Activated CD8-positive, alpha-beta memory T cell treated with anti-CD3 and anti-CD28 coated beads, Interleukin-2, amount 50 U/mL, for 48 hours (primary cell): Measurements from ENCODE around the gene HIVEP3.

Source experiments
- DNase-seq: peaks from one replicate; pipeline ENCODE4 v3.0.0-alpha.2; 2020

Gene HIVEP3

DNA sequence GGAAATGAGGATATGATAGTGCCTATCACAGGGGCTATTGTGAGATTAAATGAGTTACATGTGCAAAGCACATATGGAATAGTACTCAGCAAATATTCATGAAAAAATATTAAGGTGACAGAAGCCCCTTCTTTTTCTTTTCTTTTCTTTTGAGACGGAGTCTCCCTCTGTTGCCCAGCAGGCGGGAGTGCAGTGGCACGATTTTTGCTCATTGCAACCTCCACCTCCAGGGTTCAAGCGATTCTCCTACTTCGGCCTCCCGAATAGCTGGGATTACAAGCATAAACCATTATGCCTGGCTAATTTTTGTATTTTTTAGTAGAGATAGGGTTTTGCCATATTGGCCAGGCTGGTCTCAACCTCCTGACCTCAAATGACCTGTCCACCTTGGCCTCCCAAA, 139.4 kb downstream of the HIVEP3 start:
- DNase-seq, result no peak

DNA sequence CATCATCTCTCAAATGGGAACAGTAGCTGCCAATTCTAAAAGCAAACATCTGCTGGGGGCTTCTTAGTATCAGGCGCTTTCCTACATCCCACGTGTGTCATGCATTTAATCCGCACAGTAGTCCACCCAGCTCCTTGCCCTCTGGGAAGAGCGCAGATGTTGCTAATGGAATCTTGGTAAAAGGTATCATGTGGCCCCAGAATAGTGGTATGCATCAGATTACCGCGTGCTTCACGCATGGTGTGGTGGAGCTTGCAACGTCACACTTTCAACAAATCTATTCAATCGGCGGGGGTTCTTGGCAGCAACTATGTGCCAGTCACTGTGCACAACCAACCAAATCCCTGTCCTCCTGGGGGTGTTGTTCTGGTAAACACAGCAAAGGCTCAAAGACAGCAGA, 141.0 kb downstream of the HIVEP3 start:
- no peak for DNase-seq

DNA sequence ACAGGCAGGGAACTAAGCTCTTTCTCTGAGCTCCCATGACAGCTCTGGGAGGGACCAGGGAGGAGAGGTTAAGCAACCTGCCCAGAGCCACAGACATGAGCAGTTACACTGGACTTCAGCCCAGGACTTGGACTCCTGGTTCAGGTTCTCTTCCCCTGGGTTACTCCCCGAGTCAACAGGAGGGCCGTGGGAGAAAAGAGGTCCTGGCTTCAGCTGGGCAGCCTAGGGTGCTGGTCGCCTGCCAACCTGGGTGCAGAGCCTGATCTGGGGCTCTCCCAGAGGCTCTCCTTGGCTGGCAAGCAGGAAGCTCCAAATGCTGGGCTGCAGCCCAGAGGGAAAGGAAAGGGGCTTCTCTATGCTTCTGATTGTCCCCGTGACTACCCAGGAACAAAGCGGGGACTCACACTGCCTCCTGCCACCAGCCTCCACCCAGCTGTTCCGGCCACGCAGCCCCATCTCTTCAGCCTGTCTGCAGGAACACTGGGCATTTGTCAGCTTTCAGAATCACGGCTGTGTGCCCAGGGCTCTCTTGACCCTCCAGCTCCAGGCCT, 141.8 kb downstream of the HIVEP3 start:
- DNase-seq, result no peak

DNA sequence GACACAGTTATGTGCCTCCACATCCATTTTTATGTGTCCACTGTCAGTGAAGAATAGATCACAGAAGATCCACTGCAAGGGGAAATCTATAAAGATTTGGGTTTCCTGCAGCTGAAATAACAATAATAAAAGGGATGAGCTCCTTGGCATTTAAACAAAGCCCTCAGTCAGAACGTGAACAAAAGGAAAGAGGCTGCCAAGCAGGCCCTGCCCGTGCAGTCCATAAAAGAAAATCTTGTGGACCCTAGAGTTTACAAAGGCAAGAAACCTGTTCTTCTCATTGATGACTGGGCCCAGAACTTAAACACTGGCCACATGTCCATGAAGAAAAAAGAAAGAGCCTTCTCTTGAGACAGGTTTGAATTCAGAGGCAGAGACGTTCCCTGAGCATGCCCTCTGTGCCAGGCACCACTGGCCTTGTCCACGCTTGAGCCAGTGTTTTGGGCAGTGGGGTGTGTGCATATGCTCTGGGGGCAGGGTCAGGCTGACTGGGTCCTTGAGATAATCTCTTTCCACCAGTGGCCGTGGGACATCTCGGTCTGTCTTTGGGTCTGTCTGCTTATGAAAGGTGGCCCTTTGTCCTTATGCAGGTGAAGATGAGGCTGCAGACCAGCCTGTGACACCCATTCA, 142.7 kb downstream of the HIVEP3 start:
- no peak for DNase-seq

DNA sequence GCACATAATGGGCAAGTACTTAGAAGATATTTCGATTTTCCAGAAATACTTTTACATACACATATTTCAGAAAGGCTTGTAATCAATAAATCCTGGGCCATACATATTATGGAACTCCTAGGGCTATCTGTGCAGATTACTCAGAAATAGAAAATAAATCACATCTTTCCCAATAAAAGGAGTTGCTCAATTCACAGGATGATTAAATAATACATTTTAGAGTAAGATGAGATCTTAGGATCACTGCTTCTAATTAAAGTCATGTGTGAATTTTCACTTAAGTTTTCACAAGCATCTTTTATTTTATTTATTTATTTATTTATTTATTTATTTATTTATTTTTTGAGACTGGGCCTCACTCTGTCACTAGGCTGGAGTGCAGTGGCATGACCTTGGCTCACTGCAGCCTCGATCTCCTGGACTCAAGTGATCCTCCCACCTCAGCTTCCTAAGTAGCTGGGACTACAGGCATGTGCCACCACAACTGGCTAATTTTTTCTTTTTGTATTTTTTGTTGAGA, 144.2 kb downstream of the HIVEP3 start:
- no peak for DNase-seq

DNA sequence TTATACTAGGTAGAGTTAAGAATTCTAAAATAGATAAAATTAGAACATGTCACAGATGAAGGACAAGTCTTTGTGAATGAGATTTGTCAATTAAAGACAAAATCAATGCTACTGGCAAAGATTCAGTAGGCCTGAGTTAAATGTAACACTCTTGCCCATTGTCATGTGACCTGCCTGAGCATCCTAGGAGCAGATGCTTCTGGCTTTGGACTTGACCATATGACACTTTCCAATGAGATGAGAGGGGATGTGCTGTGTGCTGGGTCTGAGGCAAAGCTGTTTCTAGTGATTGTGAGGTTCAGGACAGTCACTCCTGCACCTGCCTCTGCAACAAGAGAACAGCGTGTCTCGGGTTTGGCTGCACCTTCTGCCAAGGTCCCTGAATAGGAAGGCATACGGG, 144.9 kb downstream of the HIVEP3 start:
- no peak for DNase-seq

DNA sequence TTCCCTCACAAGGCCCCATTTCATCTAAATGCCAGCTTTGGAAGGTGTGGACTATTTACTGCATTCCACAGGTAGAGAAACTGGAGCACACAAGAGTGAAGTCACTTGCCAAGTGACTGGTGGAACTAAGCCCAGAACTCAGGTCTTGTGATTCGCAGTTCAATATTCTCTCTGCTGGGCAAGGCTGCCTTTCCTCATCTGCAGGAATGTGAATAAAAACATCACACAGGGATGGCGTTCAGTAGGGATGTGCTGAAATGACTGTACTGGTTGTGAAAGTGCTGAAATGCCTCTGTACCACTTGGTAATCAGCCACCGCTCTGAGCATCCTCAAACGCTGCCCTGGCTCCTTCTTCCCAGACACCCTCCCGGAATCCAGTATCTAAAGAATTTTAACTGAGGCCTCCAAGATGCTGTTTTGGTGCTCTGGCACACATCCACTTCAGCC, 145.6 kb downstream of the HIVEP3 start:
- no peak for DNase-seq

DNA sequence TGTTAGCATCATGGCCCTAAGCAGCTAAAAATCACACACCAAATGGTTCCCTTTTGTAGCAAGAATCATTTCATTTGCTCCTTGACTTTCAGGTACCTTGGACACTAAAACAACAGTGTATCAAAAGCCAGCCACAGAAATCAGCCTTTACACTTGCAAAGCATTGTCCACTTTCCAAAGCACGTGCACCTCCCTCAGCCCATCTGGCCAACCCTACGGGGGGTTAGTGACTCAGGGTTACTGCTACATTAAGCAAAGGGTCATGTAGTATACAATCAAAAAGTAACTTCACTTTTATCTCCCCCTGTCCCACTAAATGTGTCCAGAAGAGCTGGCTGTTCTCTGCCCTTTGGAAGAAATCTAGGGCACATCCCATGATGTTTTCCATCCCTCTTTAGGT, 149.7 kb downstream of the HIVEP3 start:
- DNase-seq, result no peak

DNA sequence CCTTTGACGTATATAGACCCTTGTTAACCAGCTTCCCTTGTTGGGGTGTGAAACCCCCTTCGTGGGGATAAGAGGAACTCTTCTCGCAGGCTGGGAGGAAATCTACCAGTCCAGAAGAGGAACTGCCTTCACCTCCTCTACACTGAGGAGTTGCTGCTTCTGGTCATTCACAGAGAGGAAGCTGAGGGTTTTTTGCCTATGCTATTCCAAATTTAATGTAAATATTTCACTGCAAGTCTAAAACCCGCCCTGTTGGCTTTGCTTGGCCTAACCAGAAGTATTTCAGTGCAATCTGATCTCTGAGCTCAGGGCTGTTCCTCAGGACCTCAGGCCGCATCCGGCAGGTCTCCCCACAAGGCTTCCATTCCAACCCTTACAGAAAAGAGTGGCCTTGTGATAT, 150.1 kb downstream of the HIVEP3 start:
- no peak for DNase-seq

DNA sequence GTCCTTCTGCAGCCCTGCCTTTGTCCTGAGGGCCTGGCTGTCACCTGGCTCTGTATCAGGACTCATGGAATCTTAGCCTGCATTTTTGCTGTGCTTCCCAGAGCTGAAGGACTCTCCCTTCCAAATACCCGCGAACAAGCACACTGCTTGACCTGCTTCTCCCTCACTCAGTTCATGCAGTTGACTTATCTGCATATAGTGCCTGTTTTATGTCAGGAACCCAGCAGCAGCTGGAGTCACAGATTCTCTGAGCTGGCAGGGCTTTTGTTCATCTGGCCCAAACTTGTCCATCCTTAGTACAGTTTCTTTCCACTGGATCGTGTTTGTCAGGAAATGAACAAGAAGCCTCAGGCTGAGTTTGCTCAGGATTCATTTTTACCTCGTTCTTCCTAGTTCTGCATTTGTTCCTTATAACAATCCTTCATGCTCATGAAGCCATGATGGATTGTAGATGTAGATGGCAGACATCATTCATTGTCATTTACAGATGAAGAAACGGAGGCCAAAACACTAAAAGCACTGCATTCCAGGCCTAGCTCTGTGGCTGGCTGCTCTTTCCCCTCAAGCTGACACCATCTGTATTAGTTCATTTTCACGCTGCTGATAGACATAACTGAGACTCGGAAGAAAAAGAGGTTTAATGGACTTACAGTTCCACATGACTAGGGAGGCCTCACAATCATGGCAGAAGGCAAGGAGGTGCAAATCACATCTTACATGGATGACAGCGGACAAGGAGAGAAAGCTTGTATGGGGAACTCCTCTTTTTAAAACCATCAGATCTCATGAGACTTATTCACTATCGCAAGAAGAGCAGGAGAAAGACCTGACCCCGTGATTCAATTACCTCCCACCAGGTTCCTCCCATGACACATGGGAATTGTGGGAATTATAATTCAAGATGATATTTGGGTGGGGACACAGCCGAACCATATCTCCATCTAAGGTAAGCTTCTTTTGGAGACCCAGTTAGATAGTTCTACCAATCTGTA, 150.9 kb downstream of the HIVEP3 start:
- no peak for DNase-seq

DNA sequence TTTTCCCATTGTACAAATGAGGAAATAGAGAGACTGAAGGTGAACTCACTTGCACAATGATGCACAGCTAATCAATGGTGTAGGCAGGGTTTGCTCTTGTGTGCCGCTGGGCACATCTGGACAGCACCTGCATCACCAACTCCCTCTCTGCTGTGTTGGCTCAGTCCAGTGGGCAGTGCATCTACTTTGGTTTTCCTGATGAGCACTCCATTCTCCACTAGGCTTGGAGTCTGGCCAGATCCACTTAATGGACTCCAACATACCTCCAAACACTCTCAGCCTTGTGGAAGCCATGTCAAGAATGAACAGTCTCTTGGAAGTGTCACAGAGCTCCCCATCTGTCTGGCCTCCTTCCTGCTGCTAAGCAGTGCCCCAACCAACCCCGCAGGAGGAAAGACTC, 152.2 kb downstream of the HIVEP3 start:
- DNase-seq, result no peak

DNA sequence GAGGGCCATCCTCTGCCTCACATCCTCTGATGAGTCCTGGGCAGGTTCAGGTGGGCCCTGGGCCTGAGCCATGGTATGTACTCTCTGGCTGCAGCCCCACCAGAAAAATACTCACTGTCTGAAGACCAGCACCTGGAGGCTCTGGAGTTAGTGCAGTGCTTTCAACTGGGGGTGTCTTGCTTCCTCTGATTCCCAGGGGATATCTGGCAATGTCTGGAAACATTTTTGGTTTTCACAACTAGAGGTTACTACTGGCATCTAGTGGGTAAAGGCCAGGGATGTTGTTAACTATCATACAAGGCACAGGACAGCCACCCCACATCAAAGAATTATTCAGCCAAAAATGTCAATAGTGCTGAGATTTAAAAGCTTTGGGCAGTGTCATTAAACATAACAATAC, 152.7 kb downstream of the HIVEP3 start:
- no peak for DNase-seq

DNA sequence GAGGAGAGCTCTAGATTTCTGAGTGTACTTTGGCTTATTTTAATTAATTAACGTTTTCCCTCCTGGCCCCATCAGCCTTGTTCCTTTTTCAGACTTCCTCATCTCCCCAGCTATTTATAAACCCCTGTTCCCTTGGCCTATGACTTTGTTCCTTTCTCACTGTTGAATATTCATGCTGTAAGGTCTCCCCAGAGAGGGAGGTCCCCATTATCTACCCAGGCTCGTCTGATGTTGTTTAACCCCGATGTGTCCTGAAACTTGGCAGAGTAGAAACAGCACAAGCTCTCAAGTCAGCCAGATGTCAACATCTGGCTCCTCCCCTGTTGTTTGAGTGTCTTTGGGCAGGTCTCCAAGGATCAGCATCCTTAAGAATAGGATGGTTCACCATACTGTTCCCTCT, 153.6 kb downstream of the HIVEP3 start:
- no peak for DNase-seq

DNA sequence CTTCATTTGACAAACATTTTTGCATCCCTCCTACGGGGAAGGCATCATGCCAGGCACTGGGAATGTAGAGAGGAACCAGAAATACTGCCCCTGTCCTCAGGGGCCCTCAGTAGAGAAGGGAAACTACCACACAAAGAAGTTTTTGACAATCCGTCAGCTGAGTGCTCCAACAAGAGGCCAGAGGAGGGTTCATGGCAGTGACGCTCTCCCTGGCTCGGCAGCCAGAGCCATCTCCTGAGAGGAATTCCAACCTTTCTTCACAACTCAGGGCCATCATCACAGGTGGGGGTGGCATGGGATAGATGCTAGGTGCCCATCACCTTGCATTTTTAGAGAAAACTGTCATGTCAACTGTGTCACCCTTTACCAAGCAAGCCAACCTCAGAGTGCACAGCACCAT, 154.1 kb downstream of the HIVEP3 start:
- DNase-seq, result no peak

DNA sequence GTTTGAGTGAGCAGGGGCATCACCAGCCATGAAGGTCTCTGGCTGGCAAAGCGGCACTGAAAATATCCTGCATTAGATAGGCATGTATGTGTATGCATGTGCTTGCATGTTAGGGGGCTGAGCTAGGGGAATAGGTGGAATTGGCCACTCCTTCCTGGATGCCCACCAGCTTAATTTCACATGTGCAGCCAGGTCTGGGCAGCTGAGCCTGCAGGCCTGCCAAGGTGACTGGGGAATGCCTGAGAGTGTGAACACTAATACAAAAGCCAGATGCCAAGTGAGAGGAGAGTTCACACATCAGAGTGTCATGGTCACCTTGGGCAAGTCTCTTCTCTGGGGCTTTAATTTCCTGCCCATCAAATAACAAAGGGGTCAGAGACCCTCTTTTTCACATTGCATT, 155.9 kb downstream of the HIVEP3 start:
- no peak for DNase-seq

DNA sequence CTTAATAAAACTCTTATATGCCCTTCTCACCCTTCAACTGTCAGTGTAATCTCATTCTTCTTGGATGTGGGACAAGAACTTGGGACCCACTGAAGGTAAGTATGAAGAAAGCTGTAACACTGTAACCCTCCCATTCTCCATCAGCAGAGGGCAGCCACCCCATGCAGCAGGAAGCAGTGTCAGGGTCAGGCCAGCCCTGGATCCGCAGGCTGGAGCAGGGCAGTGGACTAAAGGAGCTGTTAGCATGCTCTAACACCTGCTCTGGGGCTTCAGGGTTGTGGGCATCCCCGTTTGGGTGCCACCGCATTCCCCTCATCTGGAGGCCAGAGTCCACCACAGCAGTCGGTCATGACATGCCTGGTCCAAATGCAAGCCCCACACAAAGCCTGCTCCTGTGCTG, 156.5 kb downstream of the HIVEP3 start:
- no peak for DNase-seq

DNA sequence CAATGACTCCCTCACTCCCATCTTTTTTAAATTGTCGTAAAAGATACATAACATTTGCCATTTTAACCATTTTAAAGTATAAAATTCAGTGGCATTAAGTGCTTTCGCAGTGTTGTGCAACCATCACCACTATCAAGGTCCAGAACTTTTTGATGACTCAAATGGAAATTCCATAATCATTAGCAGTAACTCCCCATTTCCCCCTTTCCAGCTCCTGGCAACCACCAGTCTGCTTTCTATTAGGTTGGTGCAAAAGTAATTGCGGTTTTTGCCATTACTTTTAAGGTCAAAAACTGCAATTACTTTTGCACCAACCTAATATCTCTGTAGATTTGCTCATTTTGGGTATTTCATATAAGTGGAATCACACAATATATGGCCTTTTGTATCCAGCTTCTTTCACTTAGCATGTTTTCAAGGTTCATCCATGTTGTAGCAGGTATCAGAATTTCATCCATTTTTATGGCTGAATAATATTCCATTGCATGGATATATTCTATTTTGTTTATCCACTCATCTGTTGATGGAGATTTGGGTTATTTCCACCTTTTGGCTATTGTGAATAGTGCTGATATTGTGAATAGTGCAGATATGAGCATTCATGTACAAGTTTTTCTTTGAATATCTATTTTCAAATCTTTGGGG, 159.7 kb downstream of the HIVEP3 start:
- DNase-seq, result no peak

DNA sequence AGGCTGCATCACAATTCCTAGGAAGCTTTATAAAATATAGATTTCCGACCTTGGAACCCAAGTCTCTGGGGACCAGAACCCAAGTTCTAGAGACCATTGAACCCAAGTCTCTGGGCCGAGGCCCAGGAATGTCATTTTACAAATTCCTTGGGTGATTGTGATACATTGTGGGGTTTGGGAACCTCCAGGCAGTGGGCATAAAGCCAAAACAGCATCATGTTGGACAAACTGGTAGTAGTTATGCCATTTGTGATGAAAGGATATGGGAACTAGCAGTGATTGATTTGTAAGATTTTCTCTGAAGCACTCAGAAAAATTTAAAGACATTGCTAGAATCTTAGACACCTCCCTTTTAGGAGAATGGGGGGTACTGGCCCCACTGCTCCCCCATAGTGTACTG, 160.2 kb downstream of the HIVEP3 start:
- DNase-seq, result no peak

DNA sequence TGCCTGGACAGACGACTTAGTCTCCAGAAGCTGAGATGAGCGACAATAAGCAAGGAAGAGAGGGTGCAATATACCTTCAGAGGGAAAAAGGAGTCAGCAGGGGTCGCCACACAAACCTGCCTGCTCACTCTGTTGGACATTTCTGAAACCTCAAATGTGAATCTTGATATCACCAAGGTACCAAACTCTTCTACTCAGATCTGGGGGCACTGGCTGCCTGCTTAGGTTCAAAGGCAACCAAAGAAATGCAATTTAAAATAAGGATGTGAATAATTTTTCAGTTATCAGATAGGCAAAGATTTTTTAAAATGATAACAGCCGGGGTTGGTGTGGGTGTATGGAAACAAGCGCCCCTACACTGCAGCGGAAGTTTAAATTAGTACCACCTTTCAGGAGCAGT, 164.2 kb downstream of the HIVEP3 start:
- no peak for DNase-seq

DNA sequence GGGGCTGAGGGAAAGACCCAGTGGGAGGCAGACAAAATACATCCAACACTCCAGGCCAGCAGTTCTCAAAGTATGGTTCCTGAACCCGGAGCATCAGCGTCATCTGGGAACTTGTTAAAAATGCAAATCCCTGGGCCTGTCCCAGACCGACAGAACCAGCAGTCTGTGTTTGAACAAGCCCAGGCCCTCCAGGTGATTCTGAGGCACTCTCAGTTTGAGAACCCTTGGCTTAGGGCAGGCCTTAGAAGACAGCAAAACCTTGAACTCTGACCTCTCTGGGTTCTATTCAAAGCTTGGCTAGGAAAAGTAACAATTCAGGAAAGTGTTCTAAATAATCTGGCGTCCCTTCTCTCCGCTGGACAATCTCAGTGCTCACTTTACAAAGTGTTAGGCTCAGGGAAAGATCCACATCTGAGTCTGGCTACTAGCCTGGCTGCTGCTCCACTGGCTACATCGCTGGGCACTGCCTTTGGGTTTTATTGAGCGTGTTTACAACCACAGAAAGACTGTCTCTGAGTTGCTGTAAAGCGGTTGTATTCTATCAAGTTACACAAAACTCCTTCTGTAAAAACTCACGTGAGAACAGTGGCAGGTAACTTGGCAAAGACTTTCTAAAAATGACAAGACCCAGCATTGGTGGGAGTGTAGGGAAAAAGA, 166.1 kb downstream of the HIVEP3 start:
- DNase-seq, result no peak

DNA sequence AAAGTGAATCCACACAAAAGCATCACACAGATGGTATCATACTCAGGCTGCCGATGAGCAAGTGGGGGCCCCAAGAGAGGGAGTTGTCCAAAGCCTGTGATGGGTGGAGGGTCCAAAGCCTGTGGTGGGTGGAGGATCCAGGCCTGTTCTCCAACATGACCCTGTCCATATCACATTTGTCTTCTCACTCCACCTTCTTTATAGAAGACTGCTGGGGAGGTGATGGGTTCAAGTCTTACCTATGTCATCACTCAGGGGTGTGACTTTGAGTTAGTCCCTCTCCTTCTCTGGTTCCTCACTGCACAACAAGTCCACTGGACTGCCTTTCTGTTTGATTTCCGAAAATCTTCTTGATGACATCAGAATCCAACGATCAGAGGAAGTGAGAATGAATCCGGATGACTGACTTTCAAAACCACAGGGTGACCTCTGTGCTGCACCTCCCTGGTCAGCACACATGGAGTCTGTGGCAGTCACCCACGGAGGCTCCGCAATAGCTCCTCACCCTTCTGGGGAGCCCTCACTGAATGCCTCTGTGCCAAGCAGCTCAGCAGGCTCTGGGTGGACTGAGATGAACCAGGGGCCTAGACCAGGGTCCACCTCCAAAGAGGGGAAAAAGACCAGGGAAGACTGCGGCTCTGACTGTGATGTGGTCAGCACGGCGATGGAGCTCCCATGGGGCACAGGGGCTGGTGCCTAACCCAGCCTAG, 166.8 kb downstream of the HIVEP3 start:
- DNase-seq, result no peak
